AG04450 (cell line): ENCODE results near the gene OPRD1. TPM values are rescaled to one million over a fixed set of nuclear protein-coding genes. Genes with fewer than 3 reads are reported as not detected.

ENCODE experiments used
- CTCF ChIA-PET: fragments of 300-600, 350-600 bp; formaldehyde crosslinking; extraction: SDS; loops from one replicate; lab custom pipeline; 2022; ENCODE audit warnings: antibody characterized with exemption, inconsistent platforms; lab: Charles Lee
- POLR2A ChIA-PET: fragments of 350-600 bp; formaldehyde crosslinking; extraction: SDS; loops from one replicate; lab custom pipeline; 2021; ENCODE audit warnings: antibody characterized with exemption, inconsistent platforms; lab: Yijun Ruan, JAX
- DNase-seq: peaks from one replicate; pipeline ENCODE4 v3.0.0-alpha.2; 2011; ENCODE audit warnings: low read depth, low spot score
- H3K27ac ChIP-seq: one replicate; pipeline ENCODE4 v1.5.1; 2012; ENCODE audit warnings: low read depth, low read length, control low read depth
- H3K27me3 ChIP-seq: one replicate; pipeline ENCODE4 v1.6.0; 2012; ENCODE audit warnings: low read length; ENCODE audit not compliant: control insufficient read depth, insufficient read depth
- H3K4me3 ChIP-seq: 2 replicates; pipeline ENCODE4 v1.5.1; 2011; ENCODE audit warnings: mild to moderate bottlenecking, low read depth, low read length, control low read depth
- H3K9me3 ChIP-seq: 2 replicates; pipeline ENCODE4 v1.5.1; 2012; ENCODE audit warnings: low read length; ENCODE audit not compliant: control insufficient read depth, insufficient read depth
- polyA plus RNA-seq: library from polyadenylated mRNA; depleted of rRNA; stranded (reverse); fragments of >200 nt; gene quantifications from 2 replicates; pipeline ENCODE4 v1.2.3, GENCODE V29; 2011
- TF ChIP-seq, protein P1 (sequence below): IDR thresholded peaks from 2 replicates; pipeline ENCODE4 v1.5.1; 2011; ENCODE audit warnings: low read depth, low read length, control low read depth, inconsistent platforms

Gene OPRD1
- polyA plus RNA-seq, 1 experiment = not detected

DNA sequence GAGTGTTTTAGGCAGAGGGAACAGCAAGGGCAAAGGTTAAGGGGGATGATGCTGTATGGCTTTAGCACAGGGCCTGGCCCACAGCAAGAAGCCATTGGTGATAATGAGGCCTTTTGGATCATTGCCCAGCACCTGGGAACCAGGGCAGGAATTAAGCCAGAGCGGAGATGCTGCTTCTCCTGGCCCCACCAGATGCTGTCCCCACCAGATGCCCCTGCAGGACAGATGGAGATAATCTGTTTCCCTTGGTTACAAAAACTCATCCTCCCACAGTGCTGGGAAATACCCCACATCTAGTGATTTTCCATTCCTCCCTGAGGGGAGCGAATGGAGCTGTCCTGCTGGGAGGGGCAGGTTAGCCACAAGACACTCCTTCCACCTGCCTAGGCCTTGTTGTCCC lies 18.8 kb downstream of the OPRD1 start:
- H3K27me3 ChIP-seq = peaks cover 9% of the 10 kb centered on the region
- CTCF ChIA-PET = interaction anchor here (1.8 kb wide), 1 partner anchor 45 kb away, joined by 11 read pairs; no protein-coding TSS in a partner anchor
- H3K9me3 ChIP-seq = no peaks in the 10 kb centered on the region
- TF ChIP-seq, protein P1, sequence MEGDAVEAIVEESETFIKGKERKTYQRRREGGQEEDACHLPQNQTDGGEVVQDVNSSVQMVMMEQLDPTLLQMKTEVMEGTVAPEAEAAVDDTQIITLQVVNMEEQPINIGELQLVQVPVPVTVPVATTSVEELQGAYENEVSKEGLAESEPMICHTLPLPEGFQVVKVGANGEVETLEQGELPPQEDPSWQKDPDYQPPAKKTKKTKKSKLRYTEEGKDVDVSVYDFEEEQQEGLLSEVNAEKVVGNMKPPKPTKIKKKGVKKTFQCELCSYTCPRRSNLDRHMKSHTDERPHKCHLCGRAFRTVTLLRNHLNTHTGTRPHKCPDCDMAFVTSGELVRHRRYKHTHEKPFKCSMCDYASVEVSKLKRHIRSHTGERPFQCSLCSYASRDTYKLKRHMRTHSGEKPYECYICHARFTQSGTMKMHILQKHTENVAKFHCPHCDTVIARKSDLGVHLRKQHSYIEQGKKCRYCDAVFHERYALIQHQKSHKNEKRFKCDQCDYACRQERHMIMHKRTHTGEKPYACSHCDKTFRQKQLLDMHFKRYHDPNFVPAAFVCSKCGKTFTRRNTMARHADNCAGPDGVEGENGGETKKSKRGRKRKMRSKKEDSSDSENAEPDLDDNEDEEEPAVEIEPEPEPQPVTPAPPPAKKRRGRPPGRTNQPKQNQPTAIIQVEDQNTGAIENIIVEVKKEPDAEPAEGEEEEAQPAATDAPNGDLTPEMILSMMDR = no peak
- POLR2A ChIA-PET = no interaction called here
- H3K27ac ChIP-seq = no peak overlapping the region
- no peak for DNase-seq
- no peak overlapping the region for H3K4me3 ChIP-seq

DNA sequence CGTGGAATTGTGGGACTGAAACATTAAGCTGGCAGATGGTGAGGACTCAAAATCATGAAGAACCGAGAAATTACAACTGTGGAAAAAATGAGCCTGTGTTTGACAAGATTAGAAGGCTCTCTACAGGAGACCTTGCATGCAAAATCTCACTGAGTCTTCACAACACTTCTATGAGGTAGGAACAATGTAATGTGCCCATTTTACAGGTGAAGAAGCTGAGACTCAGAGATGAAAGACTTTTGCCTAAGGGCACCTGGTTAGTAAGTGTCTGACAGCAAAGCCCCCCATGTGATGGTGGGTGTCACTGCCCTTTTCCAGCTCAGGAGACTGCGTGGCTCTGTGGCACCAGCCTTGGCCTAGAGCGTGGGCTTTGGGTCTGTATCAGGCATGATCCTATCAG lies 21.0 kb downstream of the OPRD1 start:
- TF ChIP-seq, protein P1 = no peak
- ChIA-PET POLR2A (no interaction called here), CTCF (interaction anchor here (0.6 to 2.7 kb wide), 4 partner anchors 9 to 49 kb away, joined by 3 to 7 read pairs (median 6); no protein-coding TSS in a partner anchor)
- DNase-seq = no peak
- Histone ChIP-seq H3K27ac (no peak overlapping the region), H3K27me3 (peaks cover 14% of the 10 kb centered on the region), H3K4me3 (no peak overlapping the region), H3K9me3 (no peaks in the 10 kb centered on the region)

DNA sequence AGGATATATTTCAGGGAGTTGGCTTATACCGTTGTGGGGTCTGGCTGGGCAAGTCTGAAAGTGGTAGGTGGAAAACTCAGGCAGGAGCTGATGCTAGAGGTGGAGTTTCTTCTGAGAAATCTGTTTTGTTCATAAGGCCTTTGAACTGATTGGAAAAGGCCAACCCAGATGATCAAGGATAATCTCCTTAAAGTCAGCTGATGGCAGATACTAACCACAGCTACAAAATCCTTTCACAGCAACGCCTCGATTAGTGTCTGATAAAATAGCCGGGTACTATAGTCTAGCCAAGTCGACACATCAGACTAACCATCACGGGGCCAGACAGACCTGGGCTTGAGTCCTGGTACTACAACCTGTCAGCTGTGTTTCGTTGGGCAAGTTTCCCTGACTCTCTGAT lies 21.4 kb downstream of the OPRD1 start:
- CTCF ChIA-PET = interaction anchor here (0.6 to 2.7 kb wide), 4 partner anchors 9 to 48 kb away, joined by 3 to 7 read pairs (median 6); no protein-coding TSS in a partner anchor
- Histone ChIP-seq H3K27me3 (peaks cover 15% of the 10 kb centered on the region), H3K4me3 (no peak overlapping the region), H3K9me3 (no peaks in the 10 kb centered on the region), H3K27ac (no peak overlapping the region)
- TF ChIP-seq, protein P1 = no peak
- POLR2A ChIA-PET = no interaction called here
- DNase-seq = no peak

DNA sequence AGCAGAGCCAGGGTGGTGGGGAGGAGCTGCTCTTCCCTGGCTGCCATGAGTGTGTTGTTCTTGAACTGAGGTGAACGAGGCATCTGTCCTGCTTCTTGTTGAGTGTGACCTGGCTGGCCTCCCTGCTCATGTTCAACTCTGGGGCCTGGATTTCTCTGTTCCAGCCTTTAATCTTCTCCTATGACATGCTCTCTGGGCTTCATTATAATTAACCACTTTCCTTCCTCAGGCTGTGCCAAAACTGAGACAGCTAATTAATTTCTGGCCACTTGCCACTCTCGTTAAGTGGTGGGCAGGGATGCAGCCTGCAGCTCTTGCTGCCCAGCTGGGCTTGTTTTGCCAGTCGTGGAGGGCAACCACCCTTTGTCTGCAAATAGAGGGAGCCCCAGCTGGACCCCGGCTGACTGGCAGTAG lies 23.3 kb downstream of the OPRD1 start:
- TF ChIP-seq, protein P1 = no peak
- no peak overlapping the region for H3K4me3 ChIP-seq
- DNase-seq = no peak
- ChIA-PET POLR2A (no interaction called here), CTCF (interaction anchor here (0.5 to 2.7 kb wide), 3 partner anchors 11 to 50 kb away, joined by 3 to 7 read pairs (median 4); no protein-coding TSS in a partner anchor)
- H3K27ac ChIP-seq = no peak overlapping the region
- peaks cover 26% of the 10 kb centered on the region for H3K27me3 ChIP-seq
- no peaks in the 10 kb centered on the region for H3K9me3 ChIP-seq

DNA sequence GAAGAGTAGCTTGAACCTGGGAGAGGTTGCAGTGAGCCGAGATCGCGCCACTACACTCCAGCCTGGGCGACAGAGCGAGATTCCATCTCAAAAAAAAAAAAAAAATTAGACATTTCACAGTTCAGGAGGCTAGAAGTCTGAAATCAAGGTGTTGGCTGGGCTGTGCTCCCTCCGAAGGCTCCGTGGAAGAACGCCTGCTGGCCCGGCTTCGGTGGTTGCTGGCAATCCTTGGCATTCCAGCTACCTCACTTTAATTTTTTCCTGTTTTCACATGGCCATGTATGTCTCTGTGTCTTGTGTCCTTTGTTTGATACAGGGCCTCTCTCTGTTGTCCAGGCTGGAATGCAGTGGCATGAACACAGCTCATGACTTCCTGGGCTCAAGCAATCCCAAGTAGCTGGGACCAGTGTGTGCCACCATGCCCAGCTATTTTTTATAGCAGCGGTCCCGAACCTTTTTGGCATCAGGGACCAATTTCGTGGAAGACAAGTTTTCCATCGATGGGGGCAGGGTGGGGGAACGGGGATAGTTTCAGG lies 24.5 kb downstream of the OPRD1 start:
- Histone ChIP-seq H3K27ac (no peak overlapping the region), H3K27me3 (peaks cover 28% of the 10 kb centered on the region), H3K4me3 (no peak overlapping the region), H3K9me3 (no peaks in the 10 kb centered on the region)
- TF ChIP-seq, protein P1 = no peak
- CTCF ChIA-PET = interaction anchor here (1.0 to 1.4 kb wide), 3 partner anchors 10 to 51 kb away, joined by 3 to 5 read pairs (median 4); no protein-coding TSS in a partner anchor
- POLR2A ChIA-PET = no interaction called here
- no peak for DNase-seq
